ENCODE measurements around the gene GDF2. TPM values are rescaled to one million over a fixed set of nuclear protein-coding genes. Genes with fewer than 3 reads are reported as not detected.

Gene GDF2
- polyA plus RNA-seq, 3 donors = not detected

DNA sequence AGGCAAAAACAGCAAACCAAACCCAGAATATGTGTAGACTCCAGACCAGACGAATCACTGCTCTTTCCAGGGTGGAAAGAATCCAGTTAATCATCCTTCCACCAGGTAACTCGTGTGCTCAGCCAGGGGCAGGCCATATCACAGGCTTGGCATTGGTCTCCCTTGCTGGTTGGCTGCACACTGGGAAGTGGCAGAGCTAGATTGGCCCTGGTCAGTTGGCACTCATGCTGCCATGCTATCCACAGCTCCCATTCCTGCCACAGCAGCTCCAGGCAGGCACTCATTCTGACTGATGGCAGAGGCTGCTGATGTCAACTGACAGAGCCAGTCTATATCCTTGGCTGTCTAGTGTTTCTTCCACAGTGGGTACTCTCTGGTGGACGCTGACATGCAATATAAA is 31.9 kb upstream of the GDF2 start:
- DNase-seq (ENCODE audit: low read depth in 3 of 3, low spot score in 2 of 3) = no peak

GRCh38 chr10:47291682-47292081 is 30.6 kb upstream of the GDF2 start:
- DNase-seq (ENCODE audit: low read depth in 3 of 3, low spot score in 2 of 3) = no peak

GRCh38 chr10:47294057-47294456 is 28.2 kb upstream of the GDF2 start:
- no peak for DNase-seq (ENCODE audit: low read depth in 3 of 3, low spot score in 2 of 3)

DNA sequence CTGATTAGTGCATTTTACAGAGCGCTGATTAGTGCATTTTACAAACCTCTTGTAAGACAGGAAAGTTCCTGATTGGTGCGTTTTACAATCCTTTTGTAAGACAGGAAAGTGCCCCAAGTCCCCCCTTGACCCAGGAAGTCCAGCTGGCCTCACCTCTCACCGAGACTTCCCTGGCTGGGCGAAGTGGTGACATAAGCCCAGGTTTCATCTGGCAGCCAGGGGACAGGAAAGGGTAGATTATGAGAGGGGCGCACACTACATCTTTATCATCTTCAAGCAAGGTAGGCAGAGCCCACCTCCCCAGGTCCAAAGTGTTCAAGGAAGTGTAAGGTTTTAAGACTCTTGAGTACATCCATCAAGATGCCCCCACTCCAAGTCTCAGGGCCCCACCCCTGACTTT is 27.8 kb upstream of the GDF2 start:
- no peak for DNase-seq (ENCODE audit: low read depth in 3 of 3, low spot score in 2 of 3)

- DNase-seq (ENCODE audit: low read depth in 3 of 3, low spot score in 2 of 3) = no peak
Measured at GRCh38 chr10:47295411-47295810, 26.8 kb upstream of the GDF2 start.

DNA sequence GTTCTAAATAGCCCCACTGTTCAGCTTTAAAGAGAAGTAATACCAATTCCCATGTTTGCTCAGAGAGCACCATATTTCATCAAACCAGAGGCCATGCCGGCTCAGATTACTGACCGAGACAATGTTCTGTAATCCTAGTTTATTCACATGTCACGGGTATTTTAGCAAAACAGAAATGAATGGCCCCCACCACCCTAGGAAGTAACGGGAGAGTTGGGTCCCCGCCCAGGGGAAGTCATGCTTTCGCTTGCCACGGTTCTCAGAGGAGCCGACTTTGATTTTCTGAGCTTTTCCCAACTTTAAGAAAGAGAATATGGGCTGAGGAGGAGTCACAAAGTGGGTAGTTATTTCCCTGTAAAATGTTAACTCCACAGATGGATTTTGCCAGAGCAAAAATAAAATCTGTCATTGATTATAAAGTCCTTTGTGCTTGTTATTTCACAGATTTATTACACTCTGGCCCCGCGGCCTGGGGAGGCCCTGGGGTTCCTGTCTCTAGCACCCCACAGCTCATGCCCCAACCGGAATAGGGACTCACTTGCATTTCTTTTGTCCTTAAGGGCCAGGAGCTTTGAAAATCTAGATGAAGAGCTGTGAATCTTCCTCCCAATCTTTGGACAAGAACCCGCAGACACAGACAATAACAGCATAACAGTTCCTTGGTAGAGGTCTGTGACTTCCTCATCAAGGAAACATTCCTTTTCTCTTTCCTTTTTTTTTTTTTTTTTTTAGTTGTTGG is 25.9 kb upstream of the GDF2 start:
- DNase-seq (ENCODE audit: low read depth in 3 of 3, low spot score in 2 of 3) = no peak

DNA sequence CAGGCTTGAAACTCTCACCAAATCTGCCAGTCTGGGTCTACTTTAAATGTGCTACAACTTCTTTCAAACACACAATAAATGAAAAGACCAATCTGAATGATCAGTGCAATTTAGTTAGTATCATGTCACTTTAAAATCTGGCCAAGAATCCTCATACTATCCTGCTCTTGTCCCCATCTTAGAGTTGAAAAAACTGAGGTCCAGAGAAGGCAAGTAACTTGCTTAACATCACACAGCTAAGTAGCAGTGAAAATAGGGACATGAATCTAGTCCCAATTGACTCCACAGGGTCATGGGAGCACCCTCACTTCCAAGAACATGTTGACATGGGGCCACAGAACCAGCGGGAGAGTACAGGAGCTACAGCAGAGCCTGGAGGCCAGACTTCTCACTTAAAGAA is 25.3 kb upstream of the GDF2 start:
- no peak for DNase-seq (ENCODE audit: low read depth in 3 of 3, low spot score in 2 of 3)

- no peak for DNase-seq (ENCODE audit: low read depth in 3 of 3, low spot score in 2 of 3)
Measured at GRCh38 chr10:47297866-47298540, 24.3 kb upstream of the GDF2 start.

DNA sequence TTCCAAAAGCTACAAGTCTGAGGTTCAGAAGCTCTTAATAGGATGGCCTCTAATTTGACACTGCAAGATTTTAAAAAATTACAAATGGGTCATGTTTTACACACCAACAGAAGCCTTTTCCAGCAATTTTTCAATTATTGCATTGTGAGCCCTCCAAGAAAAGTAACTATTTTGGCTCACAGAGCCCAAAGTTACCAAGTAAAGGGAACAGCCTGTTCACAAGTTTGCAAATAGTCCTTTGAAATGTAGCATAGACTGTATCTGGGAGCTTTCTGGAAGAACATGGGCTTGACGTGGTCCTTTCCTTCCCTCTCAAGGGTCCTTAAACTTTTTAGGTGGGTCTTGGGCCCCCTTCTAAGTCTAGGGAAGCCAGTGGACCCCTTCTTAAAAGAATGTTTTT is 23.5 kb upstream of the GDF2 start:
- DNase-seq (ENCODE audit: low read depth in 3 of 3, low spot score in 2 of 3) = no peak

- DNase-seq (ENCODE audit: low read depth in 3 of 3, low spot score in 2 of 3) = no peak
Measured at GRCh38 chr10:47299611-47300428, 22.4 kb upstream of the GDF2 start, which contains the start of gene GDF10. Gene GDF10 (plus strand): TSS chr10:47300197. CDS start chr10:47300652, 455 bp downstream.

DNA sequence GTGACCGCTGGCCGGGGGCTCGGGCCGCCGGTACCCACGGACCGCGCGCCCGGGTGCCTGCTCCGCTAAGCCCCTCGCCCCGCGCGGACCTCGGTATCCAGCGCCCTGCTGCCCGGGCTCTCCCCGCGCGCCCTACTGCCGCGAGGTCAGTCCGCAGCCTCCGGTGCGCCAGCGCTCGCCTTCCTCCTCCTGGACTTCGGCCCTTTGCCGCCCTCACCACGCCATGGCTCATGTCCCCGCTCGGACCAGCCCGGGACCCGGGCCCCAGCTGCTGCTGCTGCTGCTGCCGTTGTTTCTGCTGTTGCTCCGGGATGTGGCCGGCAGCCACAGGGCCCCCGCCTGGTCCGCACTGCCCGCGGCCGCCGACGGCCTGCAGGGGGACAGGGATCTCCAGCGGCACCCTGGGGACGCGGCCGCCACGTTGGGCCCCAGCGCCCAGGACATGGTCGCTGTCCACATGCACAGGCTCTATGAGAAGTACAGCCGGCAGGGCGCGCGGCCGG is 21.8 kb upstream of the GDF2 start:
- DNase-seq (ENCODE audit: low read depth in 3 of 3, low spot score in 2 of 3) = no peak

DNA sequence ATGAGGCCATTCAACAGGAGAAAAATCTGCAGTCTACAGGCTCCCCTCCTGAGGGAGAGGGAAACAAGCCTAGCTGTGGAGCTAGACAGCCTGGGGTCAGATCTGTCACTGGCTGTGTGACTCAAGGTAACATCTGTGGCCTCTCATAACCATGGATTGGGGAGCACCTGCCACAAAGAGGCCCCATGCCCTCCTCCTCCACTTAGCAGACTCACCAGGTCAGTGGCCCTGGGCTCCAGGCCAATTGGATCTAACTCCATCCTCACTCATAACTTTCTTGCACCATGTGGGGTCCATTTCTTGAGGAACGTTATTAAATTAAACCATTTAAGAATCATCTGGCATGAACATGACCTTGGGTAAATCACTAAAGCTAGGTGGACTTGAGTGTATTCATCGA is 20.4 kb upstream of the GDF2 start:
- no peak for DNase-seq (ENCODE audit: low read depth in 3 of 3, low spot score in 2 of 3)

DNA sequence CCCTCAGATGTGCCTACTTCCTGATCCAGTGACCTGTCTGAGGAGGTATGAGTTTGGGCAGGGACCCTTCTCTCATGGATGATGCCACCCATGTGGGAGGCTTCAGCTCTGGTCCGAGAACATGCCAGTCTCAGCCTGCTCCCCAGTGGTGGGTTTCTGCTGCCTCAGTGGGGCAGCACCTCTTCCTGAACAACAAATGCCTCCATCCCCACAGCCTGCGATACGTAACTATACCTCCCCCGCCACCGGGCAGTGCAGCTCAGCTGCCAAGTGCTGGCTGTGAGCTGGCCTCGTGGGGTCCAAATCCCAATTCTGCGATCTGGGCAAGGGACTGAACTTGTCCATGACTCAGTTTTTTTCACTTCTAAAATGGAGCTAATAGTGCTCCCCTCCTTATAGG is 19.1 kb upstream of the GDF2 start:
- DNase-seq (ENCODE audit: low read depth in 3 of 3, low spot score in 2 of 3) = no peak

DNA sequence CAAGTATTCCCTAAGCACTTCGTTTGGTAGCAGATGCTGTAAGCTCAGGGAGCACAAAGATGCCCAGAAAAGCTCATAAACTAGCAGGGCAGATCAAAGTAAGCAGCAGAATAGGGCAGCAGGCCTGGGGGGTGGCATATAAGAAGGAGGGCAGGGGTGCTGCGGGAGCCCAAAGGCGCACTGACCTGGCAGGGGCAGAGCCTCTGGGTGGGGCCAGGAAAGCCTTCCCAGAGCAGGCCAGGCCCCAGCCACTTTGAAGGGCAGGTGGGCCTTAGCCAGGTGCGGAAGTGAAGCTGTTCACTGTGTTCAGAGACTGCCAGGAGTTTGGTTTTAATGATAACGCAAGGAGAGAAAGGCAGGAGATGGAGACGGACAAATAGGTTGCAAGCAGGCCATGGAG is 18.4 kb upstream of the GDF2 start:
- DNase-seq (ENCODE audit: low read depth in 3 of 3, low spot score in 2 of 3) = no peak

- no peak for DNase-seq (ENCODE audit: low read depth in 3 of 3, low spot score in 2 of 3)
Measured at GRCh38 chr10:47305566-47305965, 16.7 kb upstream of the GDF2 start.

GRCh38 chr10:47306387-47307210 is 15.7 kb upstream of the GDF2 start:
- no peak for DNase-seq (ENCODE audit: low read depth in 3 of 3, low spot score in 2 of 3)

- no peak for DNase-seq (ENCODE audit: low read depth in 3 of 3, low spot score in 2 of 3)
Measured at GRCh38 chr10:47307381-47307780, 14.9 kb upstream of the GDF2 start.

GRCh38 chr10:47308775-47309174 is 13.5 kb upstream of the GDF2 start:
- no peak for DNase-seq (ENCODE audit: low read depth in 3 of 3, low spot score in 2 of 3)

DNA sequence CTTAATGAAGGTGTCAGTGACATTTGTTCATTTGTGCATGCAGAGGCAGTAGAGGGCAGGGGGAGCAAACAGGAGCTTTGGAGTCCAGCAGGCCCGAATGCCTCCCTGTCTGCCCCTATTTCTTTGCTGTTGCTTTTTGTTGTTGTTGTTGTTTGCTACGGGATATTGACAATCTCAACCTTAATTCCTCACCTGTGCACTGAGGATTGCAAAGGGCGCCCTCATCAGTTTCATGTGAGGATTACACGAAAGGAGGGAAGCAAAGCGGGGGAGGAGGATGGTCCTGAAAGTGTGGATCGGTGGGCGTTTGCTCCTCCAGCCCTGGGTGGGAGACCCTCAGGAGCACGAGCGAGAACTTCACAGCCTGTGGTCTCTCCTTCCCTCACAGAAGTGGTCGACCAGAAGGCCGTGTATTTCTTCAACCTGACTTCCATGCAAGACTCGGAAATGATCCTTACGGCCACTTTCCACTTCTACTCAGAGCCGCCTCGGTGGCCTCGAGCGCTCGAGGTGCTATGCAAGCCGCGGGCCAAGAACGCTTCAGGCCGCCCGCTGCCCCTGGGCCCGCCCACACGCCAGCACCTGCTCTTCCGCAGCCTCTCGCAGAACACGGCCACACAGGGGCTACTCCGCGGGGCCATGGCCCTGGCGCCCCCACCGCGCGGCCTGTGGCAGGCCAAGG is 12.7 kb upstream of the GDF2 start:
- DNase-seq (ENCODE audit: low read depth in 3 of 3, low spot score in 2 of 3) = no peak

DNA sequence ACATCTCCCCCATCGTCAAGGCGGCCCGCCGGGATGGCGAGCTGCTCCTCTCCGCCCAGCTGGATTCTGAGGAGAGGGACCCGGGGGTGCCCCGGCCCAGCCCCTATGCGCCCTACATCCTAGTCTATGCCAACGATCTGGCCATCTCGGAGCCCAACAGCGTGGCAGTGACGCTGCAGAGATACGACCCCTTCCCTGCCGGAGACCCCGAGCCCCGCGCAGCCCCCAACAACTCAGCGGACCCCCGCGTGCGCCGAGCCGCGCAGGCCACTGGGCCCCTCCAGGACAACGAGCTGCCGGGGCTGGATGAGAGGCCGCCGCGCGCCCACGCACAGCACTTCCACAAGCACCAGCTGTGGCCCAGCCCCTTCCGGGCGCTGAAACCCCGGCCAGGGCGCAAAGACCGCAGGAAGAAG is 12.2 kb upstream of the GDF2 start:
- no peak for DNase-seq (ENCODE audit: low read depth in 3 of 3, low spot score in 2 of 3)
